ENCODE measurements around the gene HS1BP3.

The HS1BP3 gene

DNA sequence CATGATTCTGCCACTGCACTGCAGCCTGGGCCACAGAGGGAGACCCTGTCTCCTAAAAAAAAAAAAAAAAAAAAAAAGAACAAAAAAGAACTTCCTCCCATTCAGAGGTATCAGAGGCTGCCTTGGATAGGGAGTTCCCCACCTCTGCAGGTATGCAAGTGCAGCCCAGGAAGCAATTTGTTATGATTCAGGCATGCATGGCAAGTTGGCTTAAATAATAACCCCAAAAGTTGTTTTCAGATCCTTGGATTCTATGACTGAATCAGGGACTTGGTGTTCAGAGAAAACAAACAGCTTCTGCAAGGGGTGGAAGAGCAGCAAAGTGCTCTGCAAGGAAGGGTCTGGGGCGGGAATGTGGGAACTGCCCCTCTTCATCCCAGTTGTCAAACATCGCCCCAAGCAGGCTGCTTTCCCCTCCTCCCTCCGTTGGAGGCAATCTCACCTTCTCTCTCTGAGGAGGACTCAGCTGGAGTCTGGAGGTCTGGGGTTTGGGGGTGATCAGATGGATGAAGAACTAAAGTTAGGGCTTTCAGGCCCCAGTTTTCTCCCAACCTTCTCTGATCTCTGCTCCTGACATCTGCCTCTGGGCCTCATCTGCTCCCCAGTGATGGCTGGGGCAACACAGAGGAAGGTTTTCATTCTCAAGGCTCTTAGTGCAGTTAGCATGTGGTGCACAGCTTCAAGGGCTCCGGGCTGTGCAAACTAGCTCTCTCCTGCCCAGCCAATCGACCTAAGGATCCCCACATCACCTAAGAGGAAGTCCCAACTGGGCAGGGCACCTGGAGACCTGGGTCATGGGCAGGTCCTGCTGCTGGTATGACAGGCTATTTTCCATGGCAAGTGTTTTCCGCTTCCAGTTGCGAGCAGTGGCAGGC, 12.5 kb upstream of the HS1BP3 start:
- DNase-seq (ENCODE audit: low read depth): no peak

DNA sequence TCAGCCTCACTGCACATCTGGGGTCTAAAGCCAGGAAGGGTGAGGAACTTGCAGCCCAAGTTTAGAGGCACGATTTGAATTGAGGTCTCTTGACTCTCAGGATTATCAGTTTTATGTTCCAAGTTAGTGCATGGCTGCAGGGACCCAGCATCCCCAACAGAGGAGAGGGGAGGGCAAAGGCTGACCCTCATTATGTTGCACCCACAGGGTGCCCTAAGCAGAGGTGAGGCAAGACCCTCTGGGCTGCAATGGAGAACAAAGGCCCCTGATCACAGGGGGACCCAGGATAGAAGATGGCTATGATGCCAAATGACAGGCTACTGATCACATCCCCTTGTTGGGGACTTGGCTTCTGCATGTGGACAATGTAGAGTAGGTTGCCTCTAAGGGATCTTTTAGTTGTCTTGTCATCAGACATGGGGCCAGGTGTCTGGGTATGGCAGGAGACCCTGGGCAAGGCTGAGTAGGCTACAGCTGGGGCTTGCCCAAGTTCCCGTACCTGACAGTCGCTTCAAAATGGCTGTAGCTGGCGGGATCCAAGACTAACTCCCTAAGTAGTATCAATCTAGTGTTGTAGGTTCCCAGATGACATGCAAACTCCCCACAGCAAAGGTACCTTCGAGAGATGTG, 11.5 kb upstream of the HS1BP3 start:
- no peak for DNase-seq (ENCODE audit: low read depth)

DNA sequence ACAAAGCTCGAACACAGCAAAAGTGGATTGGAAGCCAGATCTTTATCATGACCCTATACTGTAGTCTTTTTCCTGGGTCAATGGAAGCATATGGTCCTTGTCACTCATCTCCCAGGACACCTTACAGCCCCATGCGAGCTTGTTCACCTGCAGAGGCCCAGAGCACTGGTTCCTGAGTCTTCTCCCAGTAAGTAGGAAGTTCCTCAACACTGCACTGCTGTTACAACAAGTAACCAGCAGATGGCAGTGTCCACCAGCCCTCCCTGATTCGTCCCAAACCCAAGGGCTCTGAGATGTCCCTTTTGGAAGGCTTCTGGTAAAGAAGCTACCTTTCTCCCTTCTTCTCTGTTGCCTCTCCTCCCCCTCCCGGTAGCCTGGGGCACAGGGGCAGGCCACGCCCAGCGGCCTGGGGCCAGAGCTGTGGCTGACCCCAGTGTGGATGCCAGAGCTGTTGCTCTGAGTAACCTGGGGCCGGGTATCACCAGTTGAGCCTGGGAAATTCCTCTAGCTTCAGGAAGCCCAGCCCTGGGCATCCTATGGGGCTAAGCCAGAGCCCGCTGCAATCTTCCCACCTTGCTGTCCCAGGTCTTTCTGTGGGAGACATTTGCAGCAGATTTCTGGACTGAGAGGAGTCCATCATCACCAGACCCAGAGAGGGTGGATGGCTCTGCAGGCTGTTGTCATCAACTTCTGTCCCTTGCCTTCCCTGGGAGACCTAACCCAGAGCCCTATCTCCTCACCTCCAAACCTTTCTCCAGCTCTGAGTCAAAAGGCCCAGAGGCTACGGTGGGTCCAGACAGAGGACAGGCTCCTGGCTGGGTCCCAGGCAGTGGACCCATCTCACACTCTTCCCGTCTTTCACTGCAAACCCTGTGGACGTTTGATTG, 10.8 kb upstream of the HS1BP3 start:
- no peak for DNase-seq (ENCODE audit: low read depth)

- no peak for DNase-seq (ENCODE audit: low read depth)
Measured at GRCh38 chr2:20660506-20661420, 9.9 kb upstream of the HS1BP3 start.

DNA sequence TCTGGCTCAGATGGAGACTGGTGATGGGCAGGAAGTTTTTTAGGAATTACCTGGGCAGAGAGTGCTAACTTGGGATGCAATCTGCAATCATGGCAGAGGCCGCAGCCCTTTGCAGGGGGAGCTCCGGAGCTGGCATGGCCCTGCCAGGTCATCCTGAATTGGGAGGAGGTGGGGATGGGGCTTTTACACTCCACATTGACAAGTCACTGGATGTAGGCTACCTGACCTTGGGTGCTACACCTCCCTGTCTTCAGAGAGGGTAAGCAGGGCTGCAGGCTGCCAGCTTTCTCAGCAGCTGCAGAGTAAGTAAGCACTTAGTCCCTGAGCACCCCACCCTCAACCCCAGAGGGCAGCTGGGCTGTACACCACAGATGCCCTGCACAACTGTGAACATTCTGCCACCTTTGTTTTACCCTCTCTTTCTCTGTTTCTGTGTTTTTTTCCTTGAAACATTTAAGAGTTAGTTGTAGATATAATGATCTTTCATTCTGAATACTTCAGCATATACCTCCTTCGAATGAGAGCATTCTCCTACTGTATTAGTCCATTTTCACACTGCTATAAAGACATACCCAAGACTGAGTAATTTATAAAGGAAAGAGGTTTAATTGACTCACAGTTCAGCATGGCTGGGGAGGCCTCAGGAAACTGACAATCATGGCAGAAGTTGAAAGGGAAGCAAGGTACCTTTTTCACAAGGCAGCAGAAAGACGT, 6.8 kb upstream of the HS1BP3 start:
- DNase-seq (ENCODE audit: low read depth): no peak

GRCh38 chr2:20656561-20656960, 5.7 kb upstream of the HS1BP3 start:
- no peak for DNase-seq (ENCODE audit: low read depth)

GRCh38 chr2:20654535-20654813, 3.6 kb upstream of the HS1BP3 start:
- DNase-seq (ENCODE audit: low read depth): no peak

- no peak for DNase-seq (ENCODE audit: low read depth)
Measured at GRCh38 chr2:20653695-20654534, 3.0 kb upstream of the HS1BP3 start.

GRCh38 chr2:20652673-20653575, 2.0 kb upstream of the HS1BP3 start:
- no peak for DNase-seq (ENCODE audit: low read depth)

- no peak for DNase-seq (ENCODE audit: low read depth)
Measured at GRCh38 chr2:20652141-20652540, 1.2 kb upstream of the HS1BP3 start.

DNA sequence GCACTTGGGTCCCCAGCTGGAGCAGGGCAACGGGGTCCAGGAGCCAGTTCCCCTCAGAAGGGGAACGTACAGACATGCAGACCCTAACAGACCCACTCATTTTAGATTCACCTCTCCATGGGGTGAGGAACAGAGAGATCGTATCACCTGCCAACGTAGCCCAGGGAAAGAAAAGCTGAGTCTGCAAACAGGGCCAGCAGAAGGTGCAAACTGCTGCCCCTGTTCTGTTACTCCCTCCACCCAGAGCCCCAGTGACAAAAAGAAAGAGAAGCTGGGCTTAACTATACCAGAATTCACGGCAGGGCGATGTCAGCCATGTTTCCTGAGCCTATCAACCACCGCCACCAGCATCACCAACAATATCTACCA, 817 bp upstream of the HS1BP3 start:
- no peak for DNase-seq (ENCODE audit: low read depth)

GRCh38 chr2:20650393-20650876, 463 bp downstream of the HS1BP3 start:
- DNase-seq (ENCODE audit: low read depth): no peak

- DNase-seq (ENCODE audit: low read depth): no peak
Measured at GRCh38 chr2:20649976-20650375, 922 bp downstream of the HS1BP3 start.

GRCh38 chr2:20649576-20649975, 1.3 kb downstream of the HS1BP3 start:
- DNase-seq (ENCODE audit: low read depth): no peak

DNA sequence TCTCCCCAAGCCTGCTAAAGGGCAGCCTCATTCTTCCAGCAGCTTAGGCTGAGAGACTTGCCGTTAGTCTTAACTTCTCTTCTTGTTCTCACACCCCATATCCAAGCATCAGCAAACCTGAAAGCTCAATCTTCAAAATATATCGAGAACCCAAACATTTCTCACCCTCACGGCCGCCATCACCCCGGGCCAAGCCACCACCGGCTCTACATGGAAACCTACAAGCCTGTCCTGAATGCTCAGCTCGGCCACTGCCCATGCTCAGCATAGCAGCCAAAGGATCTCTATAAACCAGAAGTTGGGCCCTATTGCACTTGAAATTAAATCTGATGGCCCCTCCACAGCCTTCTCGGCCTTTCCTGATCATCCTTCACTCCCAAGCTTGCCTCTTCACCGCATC, 2.1 kb downstream of the HS1BP3 start:
- DNase-seq (ENCODE audit: low read depth): no peak

DNA sequence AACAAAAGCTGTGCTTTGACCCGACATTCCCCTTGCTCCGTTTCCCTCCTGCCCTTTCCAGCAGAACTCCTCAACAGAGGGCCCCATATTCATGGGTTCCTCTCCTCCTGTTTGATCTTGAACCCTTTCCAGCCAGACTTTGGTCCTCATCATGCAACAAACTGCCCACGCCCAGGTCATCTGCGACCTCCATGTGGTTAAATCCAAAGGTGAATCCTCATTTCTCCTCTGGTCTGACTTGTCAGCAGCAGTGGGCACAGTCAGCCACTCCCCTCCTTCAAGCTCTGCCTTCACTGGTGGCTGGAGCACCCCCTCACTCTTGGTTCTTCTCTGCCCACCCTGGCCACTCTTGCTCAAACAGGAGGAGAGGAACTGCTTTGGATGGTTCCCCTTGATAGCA, 2.7 kb downstream of the HS1BP3 start:
- DNase-seq (ENCODE audit: low read depth): no peak

DNA sequence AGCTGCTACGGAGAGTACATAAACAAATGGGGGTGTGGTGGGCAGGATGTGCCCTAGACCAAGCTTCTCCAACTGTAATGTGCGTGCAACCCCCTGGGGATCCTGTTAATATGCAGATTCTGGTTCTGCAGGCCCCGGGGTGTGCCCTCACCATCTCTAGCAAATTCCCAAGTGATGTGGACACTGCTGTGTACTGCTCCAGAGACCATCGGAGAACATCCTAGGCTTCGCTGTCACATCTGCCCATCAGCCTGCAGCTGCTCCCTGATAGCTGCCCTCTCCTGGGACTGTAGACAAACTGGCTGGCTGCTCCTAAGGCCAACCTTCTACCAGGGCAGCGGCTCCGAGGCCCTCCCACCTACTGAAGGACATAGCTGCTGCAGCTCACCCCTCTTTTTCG, 3.2 kb downstream of the HS1BP3 start:
- DNase-seq (ENCODE audit: low read depth): no peak

DNA sequence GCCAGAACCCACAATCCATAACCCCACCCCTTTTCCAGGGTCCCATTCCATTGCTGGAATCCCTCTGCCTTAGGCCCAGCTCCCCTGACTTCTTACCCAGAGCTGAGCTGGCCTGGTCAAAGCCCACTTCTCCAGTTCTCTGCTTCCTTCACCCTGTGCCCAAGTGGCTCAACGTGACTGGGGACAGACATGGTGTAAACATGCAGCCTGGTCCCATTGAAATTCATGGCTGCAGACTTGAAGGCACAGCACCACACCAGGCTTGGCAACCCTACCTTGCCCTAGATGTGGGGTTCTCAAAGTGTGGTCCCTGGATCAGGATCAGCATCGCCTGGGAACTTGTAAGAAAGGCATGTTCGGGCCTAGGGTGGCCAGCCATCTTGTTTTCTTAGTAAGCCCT, 3.7 kb downstream of the HS1BP3 start:
- no peak for DNase-seq (ENCODE audit: low read depth)

DNA sequence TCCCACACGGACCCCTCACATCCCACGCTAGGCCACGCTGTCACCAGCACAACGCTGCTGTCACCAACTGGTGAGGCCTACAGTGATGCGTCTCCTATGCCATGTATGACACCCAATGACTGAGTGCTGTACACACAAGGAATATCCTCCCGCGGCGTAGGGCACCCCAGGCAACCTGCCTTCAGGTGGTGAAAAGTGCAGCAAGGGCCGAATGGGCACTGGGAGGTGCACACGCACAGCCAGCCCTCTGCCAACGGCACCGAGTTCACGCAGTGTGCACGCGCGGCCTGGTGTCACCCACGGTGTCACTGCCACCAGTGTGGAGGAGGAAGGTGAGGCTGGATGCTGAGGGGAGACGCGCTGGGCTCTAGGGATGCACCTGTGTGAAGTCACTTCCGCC, 4.5 kb downstream of the HS1BP3 start:
- no peak for DNase-seq (ENCODE audit: low read depth)
